Measurements from ENCODE around the gene FKBP15. TPM values are rescaled to one million over a fixed set of nuclear protein-coding genes. Genes with fewer than 3 reads are reported as not detected.
"Not testable (repeated sequence)": the region's sequence is repeated elsewhere in the genome, so short reads cannot be mapped to it uniquely, and the experiment has no call there.

The FKBP15 gene
- total RNA-seq, 1 experiment from 2014 or later: 32.2 TPM

- BruUV-seq (replicated peaks): no TSS peak
- ChIA-PET POLR2A (no interaction called here), CTCF (interaction anchor here (0.6 kb wide), 2 partner anchors 205 to 210 kb away, joined by 3 read pairs; no protein-coding TSS in a partner anchor)
- no peak overlapping the region for H3K4me3 Mint-ChIP-seq (ENCODE audit: unreplicated experiment)
- no peaks in the 10 kb centered on the region for H3K36me3 Mint-ChIP-seq (ENCODE audit: insufficient read depth, unreplicated experiment)
- no peak for DNase-seq (ENCODE audit: unreplicated experiment)
- intact Hi-C loops (cut with micrococcal nuclease): no loop called here
- peaks cover 65% of the 10 kb centered on the region for H3K27me3 Mint-ChIP-seq (ENCODE audit: insufficient read depth, unreplicated experiment)
- H3K9me3 Mint-ChIP-seq (ENCODE audit: unreplicated experiment): no peaks in the 10 kb centered on the region
- H3K4me1 Mint-ChIP-seq (ENCODE audit: insufficient read depth, unreplicated experiment): no peaks in the 10 kb centered on the region
- TF ChIP-seq CTCF (IDR thresholded peaks at IDR 0.05; ENCODE audit: unreplicated experiment): no peak
- H3K27ac Mint-ChIP-seq (ENCODE audit: low read depth, unreplicated experiment): no peak overlapping the region
Observed at GRCh38 chr9:113129466-113129865, 91.6 kb downstream of the FKBP15 start.

GRCh38 chr9:113125386-113126035 is 95.6 kb downstream of the FKBP15 start:
- no TSS peak for BruUV-seq (replicated peaks)
- intact Hi-C loops (cut with micrococcal nuclease): no loop called here
- Mint-ChIP-seq H3K4me3 (ENCODE audit: unreplicated experiment) (no peak overlapping the region), H3K36me3 (ENCODE audit: insufficient read depth, unreplicated experiment) (no peaks in the 10 kb centered on the region), H3K4me1 (ENCODE audit: insufficient read depth, unreplicated experiment) (no peaks in the 10 kb centered on the region), H3K27me3 (ENCODE audit: insufficient read depth, unreplicated experiment) (peaks cover 39% of the 10 kb centered on the region), H3K27ac (ENCODE audit: low read depth, unreplicated experiment) (no peak overlapping the region), H3K9me3 (ENCODE audit: unreplicated experiment) (no peaks in the 10 kb centered on the region)
- POLR2A ChIA-PET: no interaction called here
- DNase-seq (ENCODE audit: unreplicated experiment): no peak
- TF ChIP-seq CTCF (IDR thresholded peaks at IDR 0.05; ENCODE audit: unreplicated experiment): no peak
- CTCF ChIA-PET: interaction anchor here (0.6 to 1.2 kb wide), 2 partner anchors 13 to 156 kb away, joined by 3 read pairs; no protein-coding TSS in a partner anchor

DNA sequence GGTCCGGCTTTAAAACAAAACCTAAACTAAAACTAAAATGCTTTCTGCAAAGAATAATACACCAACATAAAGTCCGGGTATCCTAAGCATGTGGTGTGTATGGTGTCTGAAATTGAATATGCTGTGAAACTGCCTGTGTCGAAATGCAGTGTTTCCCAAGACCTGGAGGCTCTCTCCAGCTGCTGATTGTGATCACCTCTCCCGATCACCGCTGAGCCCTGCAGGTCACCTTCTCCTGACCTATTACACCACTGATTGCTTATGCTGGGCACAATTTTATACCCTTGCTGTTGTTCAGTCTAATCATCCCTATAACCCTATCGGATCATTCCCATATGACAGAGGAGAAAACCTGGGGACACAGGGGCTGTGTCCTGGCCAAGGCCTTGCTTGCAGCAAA is 102.2 kb downstream of the FKBP15 start:
- intact Hi-C loops (cut with micrococcal nuclease); H3K27me3 Mint-ChIP-seq (ENCODE audit: insufficient read depth, unreplicated experiment); DNase-seq (ENCODE audit: unreplicated experiment); H3K27ac Mint-ChIP-seq (ENCODE audit: low read depth, unreplicated experiment); H3K4me3 Mint-ChIP-seq (ENCODE audit: unreplicated experiment); BruUV-seq (replicated peaks); H3K9me3 Mint-ChIP-seq (ENCODE audit: unreplicated experiment); H3K36me3 Mint-ChIP-seq (ENCODE audit: insufficient read depth, unreplicated experiment); POLR2A ChIA-PET; H3K4me1 Mint-ChIP-seq (ENCODE audit: insufficient read depth, unreplicated experiment): not testable (repeated sequence)
- CTCF ChIA-PET: interaction anchor here (0.6 kb wide), 1 partner anchor 193 kb away, joined by 6 read pairs; no protein-coding TSS in a partner anchor

Other genes with a start within 250 kb of the FKBP15 start
- 0.51 and 0.59 TPM in 2 replicates for gene ZNF883, start 209.1 kb downstream of the FKBP15 start, total RNA-seq (2022)
- gene ZFP37, start 164.6 kb downstream of the FKBP15 start, total RNA-seq (2022): 3.5 and 4.0 TPM in 2 replicates
- gene SLC31A2, start 70.3 kb downstream of the FKBP15 start, total RNA-seq (2022): 14.9 and 16.1 TPM in 2 replicates
- 56.3 and 69.4 TPM in 2 replicates for gene SLC31A1, start 267 bp upstream of the FKBP15 start, total RNA-seq (2022)
- 51.6 and 64.8 TPM in 2 replicates for gene CDC26, start 54.3 kb upstream of the FKBP15 start, total RNA-seq (2022)
- 35.6 and 37.3 TPM in 2 replicates for gene PRPF4, start 54.4 kb upstream of the FKBP15 start, total RNA-seq (2022)
- not detected in 2 replicates for gene RNF183, start 82.1 kb upstream of the FKBP15 start, total RNA-seq (2022)
- gene WDR31, start 119.0 kb upstream of the FKBP15 start, total RNA-seq (2022): 2.3 and 2.9 TPM in 2 replicates
- gene BSPRY, start 128.3 kb upstream of the FKBP15 start, total RNA-seq (2022): 0.17 and 0.21 TPM in 2 replicates
- 10.1 and 11.5 TPM in 2 replicates for gene HDHD3, start 155.7 kb upstream of the FKBP15 start, total RNA-seq (2022)
- gene ALAD, start 180.0 kb upstream of the FKBP15 start, total RNA-seq (2022): 6.6 and 7.8 TPM in 2 replicates
- 51.8 and 54.0 TPM in 2 replicates for gene POLE3, start 189.4 kb upstream of the FKBP15 start, total RNA-seq (2022)
- 0.84 and 1.1 TPM in 2 replicates for gene C9orf43, start 189.5 kb upstream of the FKBP15 start, total RNA-seq (2022)
- gene RGS3, start 242.4 kb upstream of the FKBP15 start, total RNA-seq (2022): 32.1 and 34.8 TPM in 2 replicates